ENCODE data around the gene MPC2. TPM values are rescaled to one million over a fixed set of nuclear protein-coding genes. Genes with fewer than 3 reads are reported as not detected.
A peak's percentile ranks its signal among the peaks of the same experiment; 100 is the strongest.
"Not testable (repeated sequence)": the region's sequence is repeated elsewhere in the genome, so short reads cannot be mapped to it uniquely, and the experiment has no call there.

The MPC2 gene
- total RNA-seq, 1 experiment from 2014 or later = 54.4 TPM

GRCh38 chr1:167910530-167910929 is 26.3 kb downstream of the MPC2 start:
- Histone ChIP-seq H3K4me3 (no peak overlapping the region), H3K27ac (no peak overlapping the region), H3K27me3 (replicated peaks) (no peaks in the 10 kb centered on the region), H3K9me3 (replicated peaks) (no peaks in the 10 kb centered on the region; the same call in 1 of the 2 replicates), H3K36me3 (no peaks in the 10 kb centered on the region), H3K4me1 (replicated peaks) (peaks cover 1% of the 10 kb centered on the region; the same call in 1 of the 2 replicates)
- DNase-seq (ENCODE audit: low read depth in 1 of 2, low spot score in 2 of 2) = no peak

DNA sequence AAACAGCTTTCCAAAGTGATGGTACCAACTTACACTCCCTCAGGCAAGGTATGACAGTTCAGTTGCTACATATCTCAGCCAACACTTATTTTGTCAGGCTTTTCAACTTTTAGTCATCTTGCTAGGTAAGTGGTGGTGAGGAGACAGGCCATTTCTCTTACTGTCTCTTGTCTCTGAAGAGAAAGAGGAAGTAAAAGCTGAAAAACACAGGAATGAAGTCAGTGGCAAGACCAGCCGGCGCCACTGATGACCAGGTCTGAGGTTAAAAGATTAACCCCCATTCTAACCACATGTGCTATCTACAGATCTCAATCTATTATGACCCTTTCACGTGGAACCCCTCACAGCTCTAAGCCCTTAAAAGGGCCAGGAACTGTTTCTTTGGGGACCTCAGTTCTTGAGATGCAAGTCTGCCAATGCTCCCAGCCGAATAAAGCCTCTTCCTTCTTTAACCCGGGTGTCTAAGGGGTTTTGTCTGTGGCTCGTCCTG is 27.1 kb downstream of the MPC2 start:
- no peaks in the 10 kb centered on the region; the same call in 1 of the 2 replicates for H3K9me3 ChIP-seq (replicated peaks)
- H3K27ac ChIP-seq = no peak overlapping the region

GRCh38 chr1:167905671-167906070 is 31.2 kb downstream of the MPC2 start:
- DNase-seq (ENCODE audit: low read depth in 1 of 2, low spot score in 2 of 2) = no peak
- H3K27ac ChIP-seq = no peak overlapping the region
- H3K9me3 ChIP-seq (replicated peaks) = no peaks in the 10 kb centered on the region; the same call in 1 of the 2 replicates

More for the DNA sequence above, 27.1 kb downstream of the MPC2 start:
- no peaks in the 10 kb centered on the region for H3K27me3 ChIP-seq (replicated peaks)
- H3K4me1 ChIP-seq (replicated peaks) = peaks cover 9% of the 10 kb centered on the region
- DNase-seq (ENCODE audit: low read depth in 1 of 2, low spot score in 2 of 2) = no peak
- no peak overlapping the region for H3K4me3 ChIP-seq
- no peaks in the 10 kb centered on the region for H3K36me3 ChIP-seq

GRCh38 chr1:167905182-167905581 is 31.7 kb downstream of the MPC2 start:
- DNase-seq (ENCODE audit: low read depth in 1 of 2, low spot score in 2 of 2) = no peak
- Histone ChIP-seq H3K4me1 (replicated peaks) (peaks cover 16% of the 10 kb centered on the region), H3K36me3 (no peaks in the 10 kb centered on the region), H3K27me3 (replicated peaks) (no peaks in the 10 kb centered on the region), H3K27ac (peak overlapping the region; percentile 16; the same call in 1 of the 2 replicates), H3K4me3 (no peak overlapping the region), H3K9me3 (replicated peaks) (no peaks in the 10 kb centered on the region; the same call in 1 of the 2 replicates)

More at GRCh38 chr1:167905671-167906070, 31.2 kb downstream of the MPC2 start:
- no peaks in the 10 kb centered on the region for H3K27me3 ChIP-seq (replicated peaks)
- peaks cover 16% of the 10 kb centered on the region for H3K4me1 ChIP-seq (replicated peaks)
- H3K4me3 ChIP-seq = no peak overlapping the region
- no peaks in the 10 kb centered on the region for H3K36me3 ChIP-seq

- H3K36me3 ChIP-seq = no peaks in the 10 kb centered on the region
- peak overlapping the region; percentile 16; the same call in 1 of the 2 replicates for H3K27ac ChIP-seq
- H3K4me3 ChIP-seq = no peak overlapping the region
- peaks cover 16% of the 10 kb centered on the region for H3K4me1 ChIP-seq (replicated peaks)
- DNase-seq (ENCODE audit: low read depth in 1 of 2, low spot score in 2 of 2) = peak; percentile 78 to 82
- no peaks in the 10 kb centered on the region; the same call in 1 of the 2 replicates for H3K9me3 ChIP-seq (replicated peaks)
- no peaks in the 10 kb centered on the region for H3K27me3 ChIP-seq (replicated peaks)
Observed at GRCh38 chr1:167904652-167905130, 32.2 kb downstream of the MPC2 start.

DNA sequence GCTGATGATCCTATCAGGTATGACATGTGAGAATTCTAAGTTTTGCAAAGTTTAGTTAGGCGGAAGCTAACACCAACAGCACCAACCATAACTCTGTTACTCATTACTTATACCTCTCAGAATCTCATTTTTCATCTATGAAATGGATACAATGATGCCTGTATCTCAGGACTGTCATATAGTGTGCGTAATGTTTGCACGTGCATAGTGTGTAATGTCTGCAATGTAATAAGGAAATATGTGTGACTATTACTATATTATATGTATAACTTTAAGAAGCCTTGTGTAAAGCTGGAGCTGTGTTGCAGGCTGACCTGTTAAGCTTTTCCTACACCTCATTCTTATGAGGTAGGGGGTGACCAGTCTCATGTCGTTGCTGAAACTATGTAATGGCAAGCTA is 36.0 kb downstream of the MPC2 start:
- Histone ChIP-seq H3K4me3 (no peak overlapping the region), H3K27ac (no peak overlapping the region), H3K27me3 (replicated peaks) (no peaks in the 10 kb centered on the region), H3K9me3 (replicated peaks) (no peaks in the 10 kb centered on the region), H3K4me1 (replicated peaks) (peaks cover 16% of the 10 kb centered on the region), H3K36me3 (no peaks in the 10 kb centered on the region)
- DNase-seq (ENCODE audit: low read depth in 1 of 2, low spot score in 2 of 2) = no peak

- Histone ChIP-seq H3K36me3 (no peaks in the 10 kb centered on the region), H3K9me3 (replicated peaks) (no peaks in the 10 kb centered on the region), H3K4me1 (replicated peaks) (peaks cover 2% of the 10 kb centered on the region), H3K4me3 (no peak overlapping the region), H3K27ac (no peak overlapping the region), H3K27me3 (replicated peaks) (no peaks in the 10 kb centered on the region)
- DNase-seq (ENCODE audit: low read depth in 1 of 2, low spot score in 2 of 2) = no peak
Observed at GRCh38 chr1:167899253-167899681, 37.6 kb downstream of the MPC2 start.

GRCh38 chr1:167898578-167899222 is 38.2 kb downstream of the MPC2 start:
- Histone ChIP-seq H3K9me3 (replicated peaks) (no peaks in the 10 kb centered on the region), H3K27me3 (replicated peaks) (no peaks in the 10 kb centered on the region), H3K36me3 (no peaks in the 10 kb centered on the region), H3K27ac (no peak overlapping the region), H3K4me1 (replicated peaks) (no peaks in the 10 kb centered on the region), H3K4me3 (no peak overlapping the region)
- DNase-seq (ENCODE audit: low read depth in 1 of 2, low spot score in 2 of 2) = no peak

- Histone ChIP-seq H3K27me3 (replicated peaks) (no peaks in the 10 kb centered on the region), H3K27ac (no peak overlapping the region), H3K9me3 (replicated peaks) (no peaks in the 10 kb centered on the region), H3K4me3 (no peak overlapping the region), H3K4me1 (replicated peaks) (no peaks in the 10 kb centered on the region), H3K36me3 (no peaks in the 10 kb centered on the region)
- DNase-seq (ENCODE audit: low read depth in 1 of 2, low spot score in 2 of 2) = no peak
Observed at GRCh38 chr1:167893798-167894197, 43.1 kb downstream of the MPC2 start.

- no peak for DNase-seq (ENCODE audit: low read depth in 1 of 2, low spot score in 2 of 2)
- Histone ChIP-seq H3K9me3 (replicated peaks) (no peaks in the 10 kb centered on the region), H3K27ac (no peak overlapping the region), H3K27me3 (replicated peaks) (no peaks in the 10 kb centered on the region), H3K36me3 (no peaks in the 10 kb centered on the region), H3K4me3 (no peak overlapping the region), H3K4me1 (replicated peaks) (no peaks in the 10 kb centered on the region)
Observed at GRCh38 chr1:167890400-167890799, 46.5 kb downstream of the MPC2 start.

DNA sequence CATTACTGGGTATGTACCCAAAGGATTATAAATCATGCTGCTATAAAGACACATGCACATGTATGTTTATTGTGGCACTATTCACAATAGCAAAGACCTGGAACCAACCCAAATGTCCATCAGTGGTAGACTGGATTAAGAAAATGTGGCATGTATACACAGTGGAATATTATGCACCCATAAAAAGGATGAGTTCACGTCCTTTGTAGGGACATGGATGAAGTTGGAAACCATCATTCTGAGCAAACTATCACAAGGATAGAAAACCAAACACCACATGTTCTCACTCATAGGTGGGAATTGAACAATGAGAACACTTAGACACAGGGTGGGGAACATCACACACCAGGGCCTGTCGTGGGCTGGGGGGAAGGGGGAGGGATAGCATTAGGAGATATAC is 49.7 kb downstream of the MPC2 start:
- H3K36me3 ChIP-seq; H3K27ac ChIP-seq; H3K27me3 ChIP-seq (replicated peaks); H3K4me1 ChIP-seq (replicated peaks); H3K9me3 ChIP-seq (replicated peaks); DNase-seq (ENCODE audit: low read depth in 1 of 2, low spot score in 2 of 2); H3K4me3 ChIP-seq: not testable (repeated sequence)

DNA sequence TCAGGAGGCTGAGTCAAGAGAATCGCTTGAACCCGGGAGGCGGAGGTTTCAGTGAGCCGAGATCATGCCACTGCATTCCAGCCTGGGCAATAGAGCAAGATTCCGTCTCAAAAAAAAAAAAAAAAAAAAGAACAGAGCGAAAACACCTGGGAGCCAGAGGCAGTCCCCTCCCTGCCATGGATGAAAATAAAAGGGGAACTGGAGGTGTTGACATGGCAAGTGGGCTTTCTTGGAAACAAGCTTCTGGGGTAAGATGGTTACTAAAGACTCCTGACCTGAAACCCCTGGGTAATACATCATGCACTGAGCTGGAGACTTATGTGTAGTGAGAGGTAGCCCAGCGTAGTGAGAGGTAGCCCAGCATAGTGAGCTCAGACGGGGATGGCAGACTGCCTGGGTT is 54.5 kb downstream of the MPC2 start:
- Histone ChIP-seq H3K36me3 (no peaks in the 10 kb centered on the region), H3K27ac (no peak overlapping the region), H3K4me3 (no peak overlapping the region), H3K9me3 (replicated peaks) (no peaks in the 10 kb centered on the region), H3K4me1 (replicated peaks) (no peaks in the 10 kb centered on the region), H3K27me3 (replicated peaks) (no peaks in the 10 kb centered on the region)
- DNase-seq (ENCODE audit: low read depth in 1 of 2, low spot score in 2 of 2) = no peak

GRCh38 chr1:167881786-167882185 is 55.1 kb downstream of the MPC2 start:
- Histone ChIP-seq H3K27me3 (replicated peaks) (no peaks in the 10 kb centered on the region), H3K36me3 (no peaks in the 10 kb centered on the region), H3K9me3 (replicated peaks) (no peaks in the 10 kb centered on the region), H3K4me3 (no peak overlapping the region), H3K4me1 (replicated peaks) (no peaks in the 10 kb centered on the region), H3K27ac (no peak overlapping the region)
- no peak for DNase-seq (ENCODE audit: low read depth in 1 of 2, low spot score in 2 of 2)

DNA sequence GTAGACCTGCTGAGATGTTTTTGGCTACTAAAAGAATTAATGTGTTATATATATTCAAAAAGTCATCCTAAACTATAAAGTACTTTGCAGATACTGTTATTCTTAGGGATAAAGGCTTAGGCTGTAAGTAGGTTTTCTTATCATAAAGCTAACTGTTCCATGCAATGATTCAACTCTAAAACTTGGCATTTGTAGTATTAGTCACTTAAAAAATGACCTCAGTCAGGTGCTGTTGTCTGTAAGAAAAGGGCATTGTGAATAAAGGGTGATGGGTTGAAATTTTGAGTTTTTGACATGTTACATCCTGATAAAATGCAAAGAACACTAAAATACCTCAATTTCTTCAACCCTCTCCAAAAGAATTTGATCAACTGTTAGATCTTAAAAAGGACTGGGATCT is 55.8 kb downstream of the MPC2 start:
- no peak for DNase-seq (ENCODE audit: low read depth in 1 of 2, low spot score in 2 of 2)
- Histone ChIP-seq H3K4me1 (replicated peaks) (no peaks in the 10 kb centered on the region), H3K4me3 (no peak overlapping the region), H3K27ac (no peak overlapping the region), H3K27me3 (replicated peaks) (no peaks in the 10 kb centered on the region), H3K9me3 (replicated peaks) (no peaks in the 10 kb centered on the region), H3K36me3 (no peaks in the 10 kb centered on the region)
